Fibroblast of pulmonary artery (primary cell): ENCODE data around the gene COL8A1.
A peak's percentile ranks its signal among the peaks of the same experiment; 100 is the strongest.

Experiments used
- DNase-seq: peaks from one replicate; pipeline ENCODE4 v3.0.0-alpha.2; 2010; ENCODE audit warnings: low read depth
- H3K4me3 ChIP-seq: replicated peaks from 2 replicates; pipeline ENCODE4 v1.5.1; 2011; ENCODE audit warnings: low read depth, mild to moderate bottlenecking, control low read depth, low read length, moderate library complexity
- TF ChIP-seq, protein P1 (sequence below): IDR thresholded peaks from 2 replicates; pipeline ENCODE4 v1.5.1; 2011; ENCODE audit warnings: mild to moderate bottlenecking, control low read depth, low read length, inconsistent platforms; ENCODE audit errors: missing control alignments

Gene COL8A1

GRCh38 chr3:99644746-99645145 is 6.4 kb downstream of the COL8A1 start:
- DNase-seq = no peak
- TF ChIP-seq, protein P1, sequence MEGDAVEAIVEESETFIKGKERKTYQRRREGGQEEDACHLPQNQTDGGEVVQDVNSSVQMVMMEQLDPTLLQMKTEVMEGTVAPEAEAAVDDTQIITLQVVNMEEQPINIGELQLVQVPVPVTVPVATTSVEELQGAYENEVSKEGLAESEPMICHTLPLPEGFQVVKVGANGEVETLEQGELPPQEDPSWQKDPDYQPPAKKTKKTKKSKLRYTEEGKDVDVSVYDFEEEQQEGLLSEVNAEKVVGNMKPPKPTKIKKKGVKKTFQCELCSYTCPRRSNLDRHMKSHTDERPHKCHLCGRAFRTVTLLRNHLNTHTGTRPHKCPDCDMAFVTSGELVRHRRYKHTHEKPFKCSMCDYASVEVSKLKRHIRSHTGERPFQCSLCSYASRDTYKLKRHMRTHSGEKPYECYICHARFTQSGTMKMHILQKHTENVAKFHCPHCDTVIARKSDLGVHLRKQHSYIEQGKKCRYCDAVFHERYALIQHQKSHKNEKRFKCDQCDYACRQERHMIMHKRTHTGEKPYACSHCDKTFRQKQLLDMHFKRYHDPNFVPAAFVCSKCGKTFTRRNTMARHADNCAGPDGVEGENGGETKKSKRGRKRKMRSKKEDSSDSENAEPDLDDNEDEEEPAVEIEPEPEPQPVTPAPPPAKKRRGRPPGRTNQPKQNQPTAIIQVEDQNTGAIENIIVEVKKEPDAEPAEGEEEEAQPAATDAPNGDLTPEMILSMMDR = no peak
- no peak overlapping the region for H3K4me3 ChIP-seq

- peak; percentile 87 for DNase-seq
- no peak overlapping the region for H3K4me3 ChIP-seq
- TF ChIP-seq, protein P1 = peak; percentile 77
Measured at GRCh38 chr3:99645277-99646106, 7.1 kb downstream of the COL8A1 start.

GRCh38 chr3:99646107-99646435 is 7.7 kb downstream of the COL8A1 start:
- TF ChIP-seq, protein P1 = no peak
- no peak overlapping the region for H3K4me3 ChIP-seq
- DNase-seq = no peak

- no peak overlapping the region for H3K4me3 ChIP-seq
- TF ChIP-seq, protein P1 = no peak
- peak; percentile 83 for DNase-seq
Measured at GRCh38 chr3:99647081-99647480, 8.7 kb downstream of the COL8A1 start.

GRCh38 chr3:99648101-99648500 is 9.7 kb downstream of the COL8A1 start:
- peak; percentile 68 for DNase-seq
- no peak overlapping the region for H3K4me3 ChIP-seq
- TF ChIP-seq, protein P1 = no peak

- TF ChIP-seq, protein P1 = no peak
- H3K4me3 ChIP-seq = no peak overlapping the region
- no peak for DNase-seq
Measured at GRCh38 chr3:99648516-99648915, 10.1 kb downstream of the COL8A1 start.

DNA sequence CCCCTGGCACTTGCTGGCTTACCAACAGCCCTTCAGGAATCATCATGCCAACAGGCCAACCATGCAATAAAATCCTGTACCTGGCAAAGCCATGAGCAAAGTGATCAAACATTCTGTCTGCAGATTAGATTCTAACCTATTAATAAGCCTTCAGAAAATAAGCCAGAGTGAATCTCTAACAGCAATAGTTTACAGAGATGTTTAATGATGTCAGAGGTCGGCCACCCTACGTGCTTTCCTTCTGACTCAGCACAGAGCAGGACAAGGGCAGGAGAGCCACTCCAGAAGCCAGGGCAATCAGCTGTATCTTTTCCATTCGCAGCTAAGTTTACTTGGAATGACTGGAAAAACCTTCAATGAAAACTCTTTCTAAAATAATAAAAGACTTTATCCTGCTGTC is 13.1 kb downstream of the COL8A1 start:
- no peak overlapping the region for H3K4me3 ChIP-seq
- TF ChIP-seq, protein P1 = no peak
- peak; percentile 81 for DNase-seq
